Cardiac muscle cell (in vitro differentiated cells and primary cell): ENCODE results near the gene CEP72. TPM values are rescaled to one million over a fixed set of nuclear protein-coding genes. Genes with fewer than 3 reads are reported as not detected.
"Not testable (repeated sequence)": the region's sequence is repeated elsewhere in the genome, so short reads cannot be mapped to it uniquely, and the experiment has no call there.

Experiments
- DNase-seq, 2 donors: peaks; one replicate each; pipeline versions ENCODE4 v3.0.0 to v3.0.0-alpha.2; 2010 to 2017; ENCODE audit warnings: low read depth in 1 of 2, low spot score in 1 of 2
- H3K27ac ChIP-seq: fragments of 200-600 bp; sonication (generic); 2 replicates; pipeline ENCODE4 v1.5.1; 2016
- H3K27me3 ChIP-seq: fragments of 200-600 bp; sonication (generic); 2 replicates; pipeline ENCODE4 v1.6.0; 2016; ENCODE audit warnings: control low read depth
- H3K36me3 ChIP-seq: fragments of 200-600 bp; sonication (generic); 2 replicates; pipeline ENCODE4 v1.5.1; 2016; ENCODE audit warnings: control low read depth
- H3K4me1 ChIP-seq: fragments of 200-600 bp; sonication (generic); 2 replicates; pipeline ENCODE4 v1.8.1; 2017; ENCODE audit warnings: low read depth, mild to moderate bottlenecking, mixed run types
- H3K4me3 ChIP-seq: fragments of 200-600 bp; sonication (generic); 2 replicates; pipeline ENCODE4 v1.5.1; 2016; ENCODE audit warnings: mild to moderate bottlenecking
- H3K9me3 ChIP-seq: fragments of 200-600 bp; sonication (generic); 2 replicates; pipeline ENCODE4 v1.5.1; 2017; ENCODE audit warnings: low read depth, mild to moderate bottlenecking, control low read depth
- CTCF ChIP-seq: IDR thresholded peaks from 2 replicates; pipeline ENCODE4 v1.5.1; 2012; ENCODE audit warnings: low read depth, mild to moderate bottlenecking, low read length
- polyA plus RNA-seq: library from polyadenylated mRNA; unstranded; fragments of >200 nt; fragmentation: Nextera tagmentation; extraction: Ambion mirVana; gene quantifications from 2 replicates; pipeline ENCODE4 v1.2.1, GENCODE V29; 2016
- total RNA-seq: library from RNA; depleted of rRNA; stranded (reverse); fragments of >200 nt; gene quantifications from 2 replicates; pipeline ENCODE4 v1.2.3, GENCODE V29; 2016

CEP72 gene
- total and polyA plus RNA-seq, 2 experiments from 2014 or later, result 6.6 to 8.5 TPM

DNA sequence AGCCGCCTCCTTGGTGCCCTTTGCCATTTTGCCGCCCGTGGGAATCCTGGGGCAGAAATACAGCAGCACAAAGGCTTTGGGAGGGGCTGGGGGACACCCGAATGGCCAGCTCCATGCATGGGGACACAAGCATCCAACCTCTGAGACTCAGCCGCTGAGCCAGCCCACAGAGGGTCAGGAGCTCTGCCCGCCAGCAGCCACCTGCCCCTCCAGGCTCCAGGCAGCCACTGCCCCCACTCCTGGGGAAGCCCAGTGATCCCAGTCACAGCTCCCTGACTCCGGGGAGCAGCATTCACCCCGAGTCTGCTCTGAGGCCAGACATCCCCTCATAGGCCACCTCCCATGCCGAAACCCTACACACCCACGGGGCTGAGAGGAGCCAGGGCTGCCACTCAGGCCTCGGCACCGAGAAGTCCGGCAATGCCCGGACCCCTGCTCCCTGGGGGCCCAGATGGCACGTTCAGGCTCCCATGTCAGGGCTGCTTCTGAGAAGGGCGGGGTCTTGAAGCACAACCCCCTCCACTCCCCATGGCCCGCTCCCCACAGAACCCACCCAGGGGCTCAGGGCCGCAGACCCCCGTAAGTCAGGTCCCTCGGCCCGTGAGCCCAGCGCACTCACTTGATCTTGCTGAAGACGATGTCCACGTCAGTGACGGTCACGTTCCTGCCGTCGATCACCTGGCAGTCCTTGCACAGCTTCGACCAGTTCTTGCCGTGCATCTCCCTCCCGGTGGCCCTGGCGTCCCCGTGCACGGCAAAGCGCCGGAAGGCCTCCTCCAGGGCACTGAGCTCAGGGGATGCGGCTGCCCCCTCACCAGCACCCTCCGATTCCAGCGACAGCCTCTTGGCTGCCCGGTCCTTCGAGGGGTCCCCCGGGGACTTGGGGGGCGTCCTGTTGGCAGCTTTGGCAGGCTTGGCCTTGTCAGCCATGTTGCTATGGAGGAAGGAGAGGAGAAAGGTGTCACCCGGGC is 65.3 kb downstream of the CEP72 start:
- no peak overlapping the region for H3K4me3 ChIP-seq
- H3K36me3 ChIP-seq, result no peaks in the 10 kb centered on the region
- no peak for DNase-seq
- TF ChIP-seq CTCF, result no peak
- no peaks in the 10 kb centered on the region for H3K27me3 ChIP-seq
- no peak overlapping the region for H3K27ac ChIP-seq
- no peaks in the 10 kb centered on the region for H3K9me3 ChIP-seq
- H3K4me1 ChIP-seq, result peaks cover 8% of the 10 kb centered on the region

DNA sequence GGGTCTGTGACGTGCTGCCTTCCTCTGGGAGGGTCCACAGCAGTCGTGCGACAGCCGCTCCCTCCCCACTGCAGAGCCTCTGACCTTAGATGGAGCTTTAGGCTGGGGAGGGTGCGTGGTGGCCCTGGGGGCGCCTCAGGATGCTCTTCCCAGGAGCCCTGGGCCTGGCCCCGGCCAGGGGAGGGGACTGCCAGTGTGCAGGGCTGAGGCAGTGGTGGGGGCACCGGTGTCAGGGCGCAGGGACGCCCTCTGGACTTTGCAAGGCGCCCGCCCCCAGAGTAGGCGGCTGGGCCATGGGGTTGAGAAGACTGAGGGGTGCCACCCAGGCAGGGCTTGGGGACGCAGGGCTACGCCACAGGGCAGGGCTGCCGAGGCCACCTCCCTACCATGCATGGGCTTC is 66.4 kb downstream of the CEP72 start:
- DNase-seq, H3K27ac ChIP-seq, H3K4me1 ChIP-seq, H3K4me3 ChIP-seq, H3K27me3 ChIP-seq, H3K36me3 ChIP-seq, H3K9me3 ChIP-seq: not testable (repeated sequence)

- H3K4me3 ChIP-seq, H3K27ac ChIP-seq, H3K9me3 ChIP-seq, H3K27me3 ChIP-seq, H3K36me3 ChIP-seq, H3K4me1 ChIP-seq, DNase-seq: not testable (repeated sequence)
These were observed 67.2 kb downstream of the CEP72 start for GRCh38 chr5:679166-679895.

DNA sequence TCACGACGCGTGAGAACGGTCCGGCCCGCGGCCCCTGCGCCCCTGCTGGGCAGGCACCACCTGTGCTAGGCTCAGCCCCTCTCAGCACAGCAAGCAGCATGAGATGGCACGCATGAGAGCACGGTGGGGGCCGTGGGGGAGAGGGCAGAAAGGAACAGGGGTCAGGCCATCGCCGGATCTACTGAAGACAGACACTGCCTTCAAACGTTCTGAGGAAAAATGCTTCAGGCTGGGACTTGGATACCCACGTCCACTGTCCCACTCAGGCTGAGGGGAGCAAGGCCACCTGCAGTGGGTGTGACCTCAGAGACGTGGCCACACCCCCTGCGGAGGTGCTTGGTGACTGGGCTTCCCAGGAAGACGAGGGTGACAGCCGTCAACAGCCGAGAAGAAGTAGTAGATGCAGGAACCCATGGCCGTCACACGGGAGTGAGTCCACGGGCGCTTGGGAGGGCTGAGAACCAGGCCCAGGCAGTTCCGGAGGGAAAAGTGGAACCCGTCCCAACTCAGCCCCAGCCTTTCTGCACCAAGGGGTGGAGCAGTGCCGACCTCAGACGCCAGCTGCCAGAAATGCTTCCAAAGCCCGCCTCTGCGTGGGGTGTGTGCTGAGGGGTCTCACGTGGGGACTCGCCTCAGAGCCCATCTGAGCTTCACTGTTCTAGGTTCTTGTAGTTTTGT is 68.1 kb downstream of the CEP72 start:
- H3K36me3 ChIP-seq, H3K4me1 ChIP-seq, H3K4me3 ChIP-seq, H3K9me3 ChIP-seq, H3K27me3 ChIP-seq, H3K27ac ChIP-seq, DNase-seq: not testable (repeated sequence)

- H3K27ac ChIP-seq, H3K9me3 ChIP-seq, H3K4me1 ChIP-seq, H3K4me3 ChIP-seq, H3K36me3 ChIP-seq, H3K27me3 ChIP-seq, DNase-seq: not testable (repeated sequence)
These were observed 68.7 kb downstream of the CEP72 start for GRCh38 chr5:680836-681235.

DNA sequence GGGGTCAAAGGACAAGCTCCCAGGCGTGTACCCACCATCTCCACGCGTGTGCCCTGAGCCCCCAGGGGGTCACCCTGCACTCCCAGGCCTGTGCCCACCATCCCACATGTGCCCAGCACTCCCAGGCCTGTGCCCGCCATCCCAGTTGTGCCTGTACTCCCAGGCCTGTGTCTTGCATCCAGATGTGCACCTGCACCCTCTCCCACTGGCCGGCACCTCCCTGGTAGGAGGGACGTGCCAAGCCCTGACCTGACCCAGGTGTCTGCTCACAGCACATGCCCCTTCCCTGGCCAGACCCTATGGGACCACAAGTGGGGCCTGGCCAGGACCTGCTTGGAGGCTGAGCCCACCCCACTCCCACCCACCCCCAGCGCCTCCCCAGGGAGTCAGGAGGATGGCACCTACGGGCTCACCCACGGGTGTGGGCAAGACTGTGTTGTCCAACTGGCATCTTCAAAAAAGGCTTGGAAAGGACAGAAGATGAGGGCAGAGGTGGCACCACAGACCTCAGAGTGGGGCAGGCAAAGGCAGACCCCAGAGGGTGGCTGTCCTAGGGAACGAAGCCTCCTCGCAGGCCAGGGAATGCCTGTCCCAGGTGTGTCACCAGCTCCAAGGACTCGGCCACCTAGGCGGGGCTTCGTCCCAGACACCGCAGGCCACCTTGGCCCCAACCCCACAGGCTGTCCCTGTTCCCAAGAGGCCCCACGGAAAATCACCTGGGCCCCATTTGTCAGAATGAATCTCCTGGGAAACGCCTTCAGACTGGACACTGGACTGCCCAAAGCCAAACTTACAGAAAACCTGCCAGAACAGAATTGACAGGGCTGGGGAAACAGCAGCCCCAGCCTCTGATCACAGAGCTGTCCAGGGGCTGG is 69.4 kb downstream of the CEP72 start:
- not testable (repeated sequence) for H3K27me3 ChIP-seq, H3K9me3 ChIP-seq, H3K4me1 ChIP-seq, H3K27ac ChIP-seq, DNase-seq, H3K36me3 ChIP-seq, H3K4me3 ChIP-seq

- H3K36me3 ChIP-seq, H3K27ac ChIP-seq, H3K4me1 ChIP-seq, H3K27me3 ChIP-seq, H3K4me3 ChIP-seq, DNase-seq, H3K9me3 ChIP-seq: not testable (repeated sequence)
These were observed 70.1 kb downstream of the CEP72 start for GRCh38 chr5:682216-682615.

- not testable (repeated sequence) for H3K27me3 ChIP-seq, H3K4me1 ChIP-seq, H3K36me3 ChIP-seq, H3K4me3 ChIP-seq, H3K9me3 ChIP-seq, DNase-seq, H3K27ac ChIP-seq
These were observed 70.7 kb downstream of the CEP72 start for GRCh38 chr5:682651-683358.
